Mesodermal cell (in vitro differentiated cells): Measurements from ENCODE around the gene ZNF232.
"Not testable (repeated sequence)": the region's sequence is repeated elsewhere in the genome, so short reads cannot be mapped to it uniquely, and the experiment has no call there.

Source experiments
- H3K27ac ChIP-seq: 2 replicates; pipeline ENCODE4 v1.7.0; 2013; ENCODE audit warnings: mild to moderate bottlenecking, low read depth, low read length, moderate library complexity; ENCODE audit not compliant: severe bottlenecking
- H3K36me3 ChIP-seq: 2 replicates; pipeline ENCODE4 v1.7.1; 2013; ENCODE audit warnings: mild to moderate bottlenecking, low read length, moderate library complexity; ENCODE audit not compliant: control insufficient read depth, insufficient read depth
- H3K4me1 ChIP-seq: one replicate; pipeline ENCODE4 v1.7.1; 2013; ENCODE audit warnings: mild to moderate bottlenecking, low read length; ENCODE audit not compliant: insufficient read depth, control insufficient read depth, poor library complexity, severe bottlenecking
- H3K4me3 ChIP-seq: 2 replicates; pipeline ENCODE4 v1.7.0; 2013; ENCODE audit warnings: low read length, control low read depth, mild to moderate bottlenecking; ENCODE audit not compliant: insufficient read depth, poor library complexity, severe bottlenecking; ENCODE audit errors: extremely low read depth
- H3K9me3 ChIP-seq: 2 replicates; pipeline ENCODE4 v1.7.1; 2013; ENCODE audit warnings: mild to moderate bottlenecking, low read length, moderate library complexity; ENCODE audit not compliant: control insufficient read depth
- WGBS, 2 experiments: methylation state at CpG; one replicate each; pipeline ENCODE4 v1.1.5; 2013; ENCODE audit warnings: missing lambda C conversion rate in 2 of 2; ENCODE audit not compliant: insufficient coverage in 2 of 2; 5-methylcytosine and 5-hydroxymethylcytosine counted together

ZNF232 gene

DNA sequence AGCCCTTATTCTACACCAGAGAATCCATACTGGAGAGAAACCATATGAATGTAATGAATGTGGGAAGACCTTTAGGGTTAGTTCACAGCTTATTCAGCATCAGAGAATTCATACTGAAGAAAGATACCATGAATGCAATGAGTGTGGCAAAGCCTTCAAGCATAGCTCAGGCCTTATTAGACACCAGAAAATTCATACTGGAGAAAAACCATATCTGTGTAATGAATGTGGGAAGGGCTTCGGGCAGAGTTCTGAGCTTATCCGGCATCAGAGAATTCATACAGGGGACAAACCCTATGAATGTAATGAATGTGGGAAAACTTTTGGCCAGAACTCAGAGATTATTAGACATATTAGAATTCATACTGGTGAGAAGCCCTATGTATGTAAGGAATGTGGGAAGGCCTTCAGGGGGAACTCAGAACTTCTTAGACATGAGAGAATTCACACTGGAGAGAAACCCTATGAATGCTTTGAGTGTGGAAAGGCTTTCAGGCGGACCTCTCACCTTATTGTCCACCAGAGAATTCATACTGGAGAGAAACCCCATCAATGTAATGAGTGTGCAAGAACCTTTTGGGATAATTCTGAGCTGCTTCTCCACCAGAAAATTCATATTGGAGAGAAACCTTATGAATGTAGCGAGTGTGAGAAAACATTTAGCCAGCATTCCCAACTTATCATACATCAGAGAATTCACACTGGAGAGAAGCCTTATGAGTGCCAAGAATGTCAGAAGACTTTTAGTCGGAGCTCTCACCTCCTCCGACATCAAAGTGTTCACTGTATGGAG is 19.3 kb downstream of the ZNF232 start:
- Histone ChIP-seq H3K4me1 (no peaks in the 10 kb centered on the region), H3K9me3 (peaks cover 75% of the 10 kb centered on the region), H3K36me3 (no peaks in the 10 kb centered on the region), H3K4me3 (no peak overlapping the region), H3K27ac (no peak overlapping the region)
- 87% methylated on average over 3 of the region's 6 CpGs; no CpG with 5 or more reads in 1 of the 2 experiments for WGBS, 2 experiments

- H3K4me3 ChIP-seq, result no peak overlapping the region
- no peaks in the 10 kb centered on the region for H3K9me3 ChIP-seq
- no peaks in the 10 kb centered on the region for H3K36me3 ChIP-seq
- H3K27ac ChIP-seq, result no peak overlapping the region
- 100% methylated on average over 1 to 2 of the region's 3 CpGs for WGBS, 2 experiments
- no peaks in the 10 kb centered on the region for H3K4me1 ChIP-seq
Measured at GRCh38 chr17:5080591-5080990, 31.1 kb downstream of the ZNF232 start.

GRCh38 chr17:5078106-5079028 is 33.3 kb downstream of the ZNF232 start, which contains the start of gene ZFP3:
Gene ZFP3 (plus strand): TSS chr17:5078467. CDS start chr17:5091505, 13,038 bp downstream.
- no peak within 1 kb of the TSS for H3K4me3 ChIP-seq
- WGBS, 2 experiments, result 85 to 94% methylated on average over 64 to 74 of the region's 75 CpGs
- no peaks in the 10 kb centered on the region for H3K9me3 ChIP-seq
- no peaks in the 10 kb centered on the region for H3K4me1 ChIP-seq
- no peaks in the 10 kb centered on the region for H3K36me3 ChIP-seq
- H3K27ac ChIP-seq, result no peak within 1 kb of the TSS

GRCh38 chr17:5077781-5078105 is 33.9 kb downstream of the ZNF232 start:
- H3K36me3 ChIP-seq, result no peaks in the 10 kb centered on the region
- H3K9me3 ChIP-seq, result no peaks in the 10 kb centered on the region
- H3K4me3 ChIP-seq, result no peak overlapping the region
- WGBS, 2 experiments, result 94 to 96% methylated on average over 14 of the region's 14 CpGs
- H3K27ac ChIP-seq, result no peak overlapping the region
- H3K4me1 ChIP-seq, result no peaks in the 10 kb centered on the region

GRCh38 chr17:5077275-5077674 is 34.4 kb downstream of the ZNF232 start:
- H3K4me3 ChIP-seq, result not testable (repeated sequence)

GRCh38 chr17:5075472-5075871 is 36.2 kb downstream of the ZNF232 start:
- not testable (repeated sequence) for H3K4me3 ChIP-seq, H3K9me3 ChIP-seq, H3K4me1 ChIP-seq, H3K27ac ChIP-seq, H3K36me3 ChIP-seq
- WGBS, 2 experiments, result 83 to 97% methylated on average over 1 to 3 of the region's 5 CpGs

More at GRCh38 chr17:5077275-5077674, 34.4 kb downstream of the ZNF232 start:
- not testable (repeated sequence) for H3K27ac ChIP-seq, H3K4me1 ChIP-seq, H3K9me3 ChIP-seq, H3K36me3 ChIP-seq
- 92 to 97% methylated on average over 20 to 21 of the region's 24 CpGs for WGBS, 2 experiments

DNA sequence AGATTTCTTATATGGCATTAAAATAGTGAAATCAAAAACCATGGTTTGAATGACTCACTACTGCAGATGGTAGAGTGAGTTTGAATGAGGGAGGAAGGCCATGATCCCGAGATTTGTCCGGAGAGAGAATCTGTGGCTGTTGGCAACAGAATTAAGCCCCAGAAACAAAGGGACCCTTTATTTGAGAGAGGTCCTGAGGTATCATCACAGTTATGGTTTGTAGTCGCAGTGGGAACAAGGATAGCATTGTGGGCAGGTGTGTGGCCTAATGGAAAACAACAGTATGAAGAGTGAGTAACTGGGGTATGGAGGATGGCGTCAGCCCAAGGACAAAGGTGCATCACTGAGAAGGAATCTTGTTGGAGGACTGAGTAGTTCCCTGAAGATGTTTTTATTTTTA is 42.0 kb downstream of the ZNF232 start:
- no peaks in the 10 kb centered on the region for H3K9me3 ChIP-seq
- WGBS, 2 experiments, result 93 to 98% methylated on average over 4 of the region's 4 CpGs
- no peaks in the 10 kb centered on the region for H3K4me1 ChIP-seq
- no peak overlapping the region for H3K27ac ChIP-seq
- H3K36me3 ChIP-seq, result no peaks in the 10 kb centered on the region
- no peak overlapping the region for H3K4me3 ChIP-seq

GRCh38 chr17:5068236-5068635 is 43.4 kb downstream of the ZNF232 start:
- H3K36me3 ChIP-seq, result no peaks in the 10 kb centered on the region
- H3K27ac ChIP-seq, result no peak overlapping the region

DNA sequence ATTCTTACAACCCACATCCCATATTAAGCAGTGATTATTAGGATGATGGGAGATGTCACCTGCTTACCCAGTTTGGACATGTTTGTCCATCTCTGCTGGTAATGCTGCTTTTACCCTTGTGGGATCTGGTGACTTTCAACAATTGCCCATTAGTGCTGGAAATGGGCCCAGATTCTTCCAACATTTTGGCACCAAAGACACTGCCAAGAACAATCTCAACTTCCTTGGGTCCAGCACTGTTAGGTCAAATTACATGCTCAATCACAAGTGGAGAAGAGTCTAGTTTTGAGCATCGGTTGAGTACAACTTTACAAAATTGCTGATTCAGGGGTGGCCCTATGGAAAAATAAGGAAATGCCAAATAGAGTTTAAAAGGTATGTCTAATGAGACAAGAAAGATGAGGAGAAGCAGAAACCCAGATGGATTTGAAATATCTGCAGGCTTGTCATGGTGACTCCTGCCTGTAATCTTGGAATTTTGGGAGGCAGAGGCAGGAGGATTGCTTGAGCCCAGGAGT is 46.4 kb downstream of the ZNF232 start:
- Histone ChIP-seq H3K36me3 (no peaks in the 10 kb centered on the region), H3K4me1 (no peaks in the 10 kb centered on the region), H3K9me3 (no peaks in the 10 kb centered on the region), H3K4me3 (no peak overlapping the region), H3K27ac (no peak overlapping the region)
- WGBS, 2 experiments, result 100% methylated on average over 1 of the region's 1 CpG

More at GRCh38 chr17:5068236-5068635, 43.4 kb downstream of the ZNF232 start:
- WGBS, 2 experiments, result 97 to 100% methylated on average over 3 of the region's 3 CpGs
- Histone ChIP-seq H3K4me1 (no peaks in the 10 kb centered on the region), H3K4me3 (no peak overlapping the region), H3K9me3 (no peaks in the 10 kb centered on the region)
